Peyer's patch (tissue), 4 donors: ENCODE results near the gene CEP128.

Experiments used
- CTCF ChIP-seq, 6 experiments: fragments of 450-650 bp in 4 of 6; fragments of 200-600 bp in 2 of 6; sonication (generic) in 1 of 6; IDR thresholded peaks; one replicate each; pipeline ENCODE4 v1.5.1; 2017 to 2019; ENCODE audit warnings: antibody characterized with exemption in 6 of 6, mild to moderate bottlenecking in 3 of 6, moderate library complexity in 1 of 6
- POLR2A ChIP-seq, 2 donors: fragments of 450-650 bp; IDR thresholded peaks; one replicate each; pipeline ENCODE4 v1.5.1; 2017; ENCODE audit warnings: antibody characterized with exemption in 2 of 2, mild to moderate bottlenecking in 2 of 2, moderate library complexity in 2 of 2

DNA sequence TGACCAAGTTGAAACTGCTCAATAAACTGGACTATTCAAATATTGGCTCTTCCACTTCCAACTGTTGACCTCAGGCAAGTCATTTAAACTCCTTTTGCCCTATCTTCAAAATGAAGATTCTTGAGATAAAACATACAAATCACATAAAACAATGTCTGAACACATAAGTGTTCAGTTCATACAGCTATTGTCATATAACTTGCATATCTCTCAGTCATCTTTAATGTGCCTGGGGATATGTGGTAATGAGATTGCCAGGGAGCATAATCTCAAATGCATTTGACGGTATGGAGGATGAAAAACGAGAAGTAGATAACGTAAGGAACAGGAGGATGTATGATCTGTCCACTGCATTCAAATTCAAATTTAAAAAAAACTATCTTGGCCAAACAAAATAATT lies 493.3 kb downstream of the CEP128 start:
- TF ChIP-seq CTCF (IDR thresholded peaks at IDR 0.05) = no peak
- TF ChIP-seq POLR2A (IDR thresholded peaks at IDR 0.05) = no peak
